Coronary artery (tissue), 2 donors: ENCODE measurements around the gene STK11IP.

ENCODE experiments used
- DNase-seq: peaks from one replicate; pipeline ENCODE4 v3.0.0-alpha.2; 2017; ENCODE audit warnings: low spot score
- H3K27ac ChIP-seq, 2 donors: fragments of 200-600 bp; sonication (generic); one replicate each; pipeline ENCODE4 v1.5.1; 2016 to 2019
- H3K4me3 ChIP-seq: fragments of 200-600 bp; sonication (generic); 2 replicates; pipeline ENCODE4 v1.5.1; 2016; ENCODE audit warnings: mild to moderate bottlenecking, moderate library complexity
- TF ChIP-seq, protein P1 (sequence below): fragments of 200-600 bp; sonication (generic); IDR thresholded peaks from one replicate; pipeline ENCODE4 v1.5.1; 2019; ENCODE audit warnings: antibody characterized with exemption

Gene STK11IP

DNA sequence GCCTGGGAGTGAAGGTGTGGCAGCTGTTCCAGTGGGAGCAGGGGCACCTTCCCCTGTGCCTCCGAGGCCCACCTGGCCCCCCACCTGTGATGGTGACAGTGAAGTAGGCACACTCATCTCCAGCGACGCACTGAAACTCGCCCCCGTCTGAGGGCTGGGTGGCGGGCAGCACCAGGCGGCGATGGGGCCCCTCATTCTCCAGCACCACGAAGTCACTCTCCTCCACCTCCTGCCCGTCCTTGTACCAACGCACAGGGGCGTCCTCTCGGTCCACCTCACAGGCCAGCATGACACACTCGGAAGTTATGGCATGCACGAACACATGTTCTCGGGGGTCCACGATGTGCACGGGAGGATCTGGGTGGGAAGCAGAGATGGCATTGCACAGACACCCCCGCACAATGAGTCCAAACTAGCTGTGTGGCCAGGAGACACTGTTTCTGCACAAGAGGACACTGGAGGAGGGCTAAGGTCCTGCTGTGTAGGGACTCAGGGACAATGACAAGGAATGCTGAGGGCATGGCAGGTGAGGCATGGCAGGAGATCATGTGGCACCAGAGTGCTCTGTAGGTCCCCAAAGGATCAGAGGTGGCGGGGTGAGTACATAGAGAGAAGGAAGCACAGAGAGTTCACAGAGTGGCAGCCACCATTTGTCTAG is 34.3 kb upstream of the STK11IP start:
- DNase-seq = no peak
- no peak overlapping the region for H3K27ac ChIP-seq

DNA sequence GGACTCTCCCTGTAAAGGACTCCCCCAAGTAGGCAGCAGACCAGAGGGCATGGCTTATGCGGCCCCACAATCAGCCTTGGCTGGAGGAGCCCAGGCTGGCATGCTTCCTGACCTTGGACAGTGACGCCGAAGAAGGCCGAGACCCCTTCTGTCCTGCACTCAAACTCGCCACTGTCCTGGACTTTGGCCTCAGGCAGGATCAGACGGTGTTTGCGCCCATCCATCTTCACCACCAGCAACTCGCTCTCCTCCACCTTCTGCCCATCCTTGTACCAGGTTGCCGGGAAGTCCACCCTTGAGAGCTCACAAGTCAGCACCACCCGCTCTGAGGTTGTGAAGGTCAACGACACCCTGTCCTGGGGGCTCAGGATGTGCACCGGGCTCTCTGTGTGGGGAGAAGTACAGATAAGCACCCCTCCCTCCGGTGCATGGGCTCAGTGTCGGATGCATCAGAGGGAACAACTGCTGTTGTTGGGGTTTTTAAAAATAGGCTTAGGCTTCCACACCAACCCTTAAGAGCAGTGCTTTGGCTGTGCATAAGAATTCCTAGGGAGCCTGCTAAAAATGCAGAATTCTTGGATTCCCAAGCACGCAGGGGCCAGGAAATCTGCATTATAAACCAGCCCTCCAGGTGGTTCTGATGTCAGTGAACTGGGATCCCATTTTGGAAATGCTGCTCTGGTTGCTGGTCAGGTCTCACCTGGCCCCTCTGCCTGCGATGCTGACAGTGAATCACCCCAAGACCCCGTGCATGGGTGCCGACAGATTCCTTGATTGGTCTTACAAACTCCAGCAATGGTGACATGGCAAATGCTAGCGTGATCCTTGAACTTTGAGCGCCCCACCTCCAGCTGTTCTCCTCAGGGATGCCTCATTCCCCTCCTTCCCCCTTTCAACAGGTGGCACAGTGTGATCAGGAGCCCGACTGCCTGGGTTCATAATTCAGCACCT is 32.3 kb upstream of the STK11IP start:
- TF ChIP-seq, protein P1, sequence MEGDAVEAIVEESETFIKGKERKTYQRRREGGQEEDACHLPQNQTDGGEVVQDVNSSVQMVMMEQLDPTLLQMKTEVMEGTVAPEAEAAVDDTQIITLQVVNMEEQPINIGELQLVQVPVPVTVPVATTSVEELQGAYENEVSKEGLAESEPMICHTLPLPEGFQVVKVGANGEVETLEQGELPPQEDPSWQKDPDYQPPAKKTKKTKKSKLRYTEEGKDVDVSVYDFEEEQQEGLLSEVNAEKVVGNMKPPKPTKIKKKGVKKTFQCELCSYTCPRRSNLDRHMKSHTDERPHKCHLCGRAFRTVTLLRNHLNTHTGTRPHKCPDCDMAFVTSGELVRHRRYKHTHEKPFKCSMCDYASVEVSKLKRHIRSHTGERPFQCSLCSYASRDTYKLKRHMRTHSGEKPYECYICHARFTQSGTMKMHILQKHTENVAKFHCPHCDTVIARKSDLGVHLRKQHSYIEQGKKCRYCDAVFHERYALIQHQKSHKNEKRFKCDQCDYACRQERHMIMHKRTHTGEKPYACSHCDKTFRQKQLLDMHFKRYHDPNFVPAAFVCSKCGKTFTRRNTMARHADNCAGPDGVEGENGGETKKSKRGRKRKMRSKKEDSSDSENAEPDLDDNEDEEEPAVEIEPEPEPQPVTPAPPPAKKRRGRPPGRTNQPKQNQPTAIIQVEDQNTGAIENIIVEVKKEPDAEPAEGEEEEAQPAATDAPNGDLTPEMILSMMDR = no peak
- no peak for DNase-seq

More for the DNA sequence above, 34.3 kb upstream of the STK11IP start:
- no peak overlapping the region for H3K4me3 ChIP-seq
- TF ChIP-seq, protein P1 = no peak

DNA sequence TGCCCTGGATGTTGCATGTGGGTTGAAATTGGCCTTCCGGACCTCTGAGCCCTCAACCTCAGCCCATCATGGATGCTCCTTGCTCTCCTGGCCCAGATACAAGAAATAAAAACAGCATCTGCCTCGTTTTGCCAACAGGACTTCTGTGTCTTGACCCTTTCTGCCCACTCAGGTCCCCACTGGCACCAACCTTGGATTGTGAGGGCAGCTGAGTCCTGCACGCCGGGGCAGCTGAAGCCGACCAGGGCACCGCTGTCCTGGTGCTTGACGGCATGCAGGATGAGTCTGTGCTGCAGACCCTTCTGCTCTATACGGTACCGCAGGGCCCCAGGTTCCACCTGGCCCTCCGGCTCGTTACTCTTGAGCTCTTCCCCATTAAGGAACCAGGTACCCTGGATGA is 31.0 kb upstream of the STK11IP start:
- Histone ChIP-seq H3K27ac (no peak overlapping the region), H3K4me3 (no peak overlapping the region)
- TF ChIP-seq, protein P1 = no peak
- no peak for DNase-seq

More for the DNA sequence above, 32.3 kb upstream of the STK11IP start:
- Histone ChIP-seq H3K4me3 (no peak overlapping the region), H3K27ac (no peak overlapping the region)

DNA sequence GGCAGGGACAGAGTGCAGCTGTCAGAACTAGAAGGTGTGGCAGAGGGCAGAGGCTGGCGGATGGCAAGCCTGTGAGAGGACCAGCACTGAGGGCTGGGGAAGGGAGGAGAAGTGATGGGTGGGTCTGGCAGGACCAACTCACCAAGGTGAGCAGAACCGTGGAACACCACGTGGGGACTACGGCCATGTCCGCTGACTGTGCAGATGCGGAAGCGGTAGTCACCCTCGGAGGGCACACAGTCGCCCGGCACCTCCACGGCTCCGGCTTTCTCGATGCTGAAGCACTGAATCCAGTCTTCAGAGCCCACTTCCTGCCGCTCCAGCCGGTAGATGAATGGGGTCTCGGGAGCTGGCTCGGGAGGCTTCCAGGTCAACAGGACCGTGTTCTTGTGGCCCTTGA is 30.5 kb upstream of the STK11IP start:
- DNase-seq = no peak
- no peak overlapping the region for H3K27ac ChIP-seq
- TF ChIP-seq, protein P1 = no peak
- no peak overlapping the region for H3K4me3 ChIP-seq

DNA sequence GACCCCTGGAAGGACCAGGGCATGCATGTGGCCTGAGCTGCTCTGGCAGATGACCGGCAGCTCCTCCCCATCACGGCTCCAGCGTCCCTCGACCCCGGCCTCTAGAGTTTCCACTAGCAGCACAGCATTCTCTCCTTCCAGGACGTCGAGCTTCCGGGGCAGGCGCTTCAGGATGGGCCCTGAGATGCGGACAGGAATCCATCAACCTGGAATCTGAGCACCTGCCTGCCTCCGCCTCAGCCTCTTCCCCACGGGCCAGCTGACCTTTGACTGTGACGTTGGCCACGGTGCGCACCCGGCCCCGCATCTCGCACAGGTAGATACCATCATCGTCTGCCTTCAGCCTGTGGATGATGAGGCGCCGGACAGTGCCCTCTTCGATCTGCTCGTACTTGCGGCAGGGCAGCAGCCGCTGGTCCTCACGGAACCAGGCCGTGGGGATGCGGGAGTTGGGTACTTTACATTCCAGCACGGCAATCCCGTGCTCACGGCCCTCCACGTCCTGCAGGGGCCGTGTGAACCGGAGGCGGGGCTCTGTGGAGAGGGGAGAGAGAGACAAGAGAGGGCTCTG is 29.8 kb upstream of the STK11IP start:
- no peak for DNase-seq
- Histone ChIP-seq H3K4me3 (no peak overlapping the region), H3K27ac (no peak overlapping the region)
- TF ChIP-seq, protein P1 = no peak

DNA sequence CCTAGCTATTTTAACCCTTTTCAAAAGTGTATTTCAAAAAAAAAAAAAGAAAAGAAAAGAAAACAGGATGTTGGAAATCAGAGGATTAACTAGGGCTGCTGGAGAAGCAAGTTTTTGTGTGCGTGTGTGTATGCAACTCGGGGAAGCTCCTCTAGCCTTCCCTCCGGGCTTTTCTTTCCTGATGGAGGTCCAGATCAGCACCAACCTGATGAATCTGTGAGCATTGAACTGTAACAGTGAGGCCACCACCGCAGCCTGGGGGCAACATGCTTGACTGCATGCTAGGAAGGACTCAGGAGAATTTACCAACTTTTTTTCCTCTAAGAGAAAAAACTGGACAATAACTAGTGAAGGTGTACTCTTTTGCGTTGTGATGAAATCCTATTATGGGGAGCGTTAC is 28.6 kb upstream of the STK11IP start:
- no peak overlapping the region for H3K4me3 ChIP-seq
- DNase-seq = no peak
- H3K27ac ChIP-seq = no peak overlapping the region
- TF ChIP-seq, protein P1 = no peak
